GM19240 (cell line): ENCODE data around the gene GPR34.
A peak's percentile ranks its signal among the peaks of the same experiment; 100 is the strongest.
"Not testable (repeated sequence)": the region's sequence is repeated elsewhere in the genome, so short reads cannot be mapped to it uniquely, and the experiment has no call there.

ENCODE experiments used
- DNase-seq: peaks from one replicate; pipeline ENCODE4 v3.0.0; 2011; ENCODE audit warnings: low spot score; ENCODE audit not compliant: insufficient read length

The GPR34 gene

GRCh38 chrX:41688835-41689234 is at the start of gene GPR34:
Gene GPR34 (plus strand): TSS chrX:41688973. CDS start chrX:41695634, 6,661 bp downstream.
- DNase-seq = no peak

DNA sequence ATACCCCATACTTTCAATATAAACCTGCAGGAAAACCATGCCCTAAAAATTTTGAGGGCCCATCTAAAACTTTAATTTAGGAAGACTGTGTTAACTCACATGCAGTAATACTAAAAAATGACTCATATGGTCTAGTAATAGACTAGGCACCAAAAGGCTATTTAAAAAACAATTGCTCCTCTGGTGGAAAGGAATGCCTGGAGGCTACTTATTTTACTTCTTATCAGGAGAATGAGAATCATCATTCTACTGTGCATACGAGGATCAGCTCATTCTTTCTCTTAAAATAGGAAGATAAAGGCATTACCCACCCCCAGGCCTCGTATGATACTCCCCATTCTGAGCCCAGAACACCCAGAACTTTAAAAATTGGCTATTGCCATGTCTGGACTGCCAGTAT is 42.6 kb upstream of the GPR34 start:
- DNase-seq = not testable (repeated sequence)

DNA sequence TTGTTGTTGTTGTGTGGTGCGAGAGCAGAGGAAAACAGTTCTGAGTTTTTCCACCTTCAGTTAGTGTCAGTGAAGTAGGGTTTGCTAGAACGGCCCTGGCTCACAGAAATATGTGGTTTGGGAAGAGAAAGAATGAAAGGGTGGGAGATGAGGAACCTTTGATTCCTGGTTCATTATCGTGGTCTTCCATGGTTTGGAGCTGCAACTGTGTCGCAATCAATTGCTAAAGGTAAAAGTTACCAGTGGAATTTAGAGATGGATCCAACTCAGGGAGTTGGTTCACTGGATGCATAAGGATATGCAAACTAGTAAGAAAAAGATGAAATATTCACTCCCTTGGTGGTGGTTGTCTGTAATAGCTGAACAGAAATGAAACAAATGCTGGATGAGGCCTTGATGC is 35.6 kb upstream of the GPR34 start:
- no peak for DNase-seq

DNA sequence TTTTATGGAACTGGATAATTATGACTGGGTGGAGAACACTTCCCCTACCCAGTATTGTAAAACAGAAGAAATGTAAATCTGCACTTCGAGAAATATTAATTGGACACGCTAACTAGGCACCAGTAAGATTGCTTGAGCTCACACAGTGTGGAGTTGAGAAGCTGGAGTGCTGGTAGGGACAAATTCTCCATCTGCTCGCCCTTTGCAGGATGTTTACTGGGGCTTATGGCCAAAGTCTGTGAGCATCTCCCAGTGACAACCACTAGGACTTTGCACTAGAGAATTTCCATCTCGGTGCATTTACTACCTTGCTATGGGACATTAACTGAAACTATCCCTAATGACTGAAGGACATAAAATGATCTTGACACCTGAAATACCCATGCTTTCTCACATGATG is 33.7 kb upstream of the GPR34 start:
- DNase-seq = no peak

DNA sequence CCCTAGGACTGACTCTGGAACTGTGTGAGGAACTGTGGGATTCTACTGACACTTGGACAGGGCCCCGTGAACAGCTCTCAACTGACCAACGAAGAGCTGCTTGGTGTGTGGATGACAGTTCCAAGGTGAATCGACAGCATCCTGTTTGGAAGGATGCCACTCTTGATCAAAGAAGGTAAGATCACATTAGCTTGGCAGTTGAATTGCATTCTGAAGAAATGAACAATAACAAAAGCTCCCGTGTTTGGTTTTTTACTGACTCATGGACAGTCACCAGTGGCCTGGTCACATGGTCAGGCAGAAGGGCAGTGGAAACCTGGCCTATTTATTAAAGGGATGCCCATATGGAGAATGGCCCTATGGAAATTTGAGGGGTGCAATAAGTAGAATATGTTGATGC is 33.1 kb upstream of the GPR34 start:
- DNase-seq = no peak

DNA sequence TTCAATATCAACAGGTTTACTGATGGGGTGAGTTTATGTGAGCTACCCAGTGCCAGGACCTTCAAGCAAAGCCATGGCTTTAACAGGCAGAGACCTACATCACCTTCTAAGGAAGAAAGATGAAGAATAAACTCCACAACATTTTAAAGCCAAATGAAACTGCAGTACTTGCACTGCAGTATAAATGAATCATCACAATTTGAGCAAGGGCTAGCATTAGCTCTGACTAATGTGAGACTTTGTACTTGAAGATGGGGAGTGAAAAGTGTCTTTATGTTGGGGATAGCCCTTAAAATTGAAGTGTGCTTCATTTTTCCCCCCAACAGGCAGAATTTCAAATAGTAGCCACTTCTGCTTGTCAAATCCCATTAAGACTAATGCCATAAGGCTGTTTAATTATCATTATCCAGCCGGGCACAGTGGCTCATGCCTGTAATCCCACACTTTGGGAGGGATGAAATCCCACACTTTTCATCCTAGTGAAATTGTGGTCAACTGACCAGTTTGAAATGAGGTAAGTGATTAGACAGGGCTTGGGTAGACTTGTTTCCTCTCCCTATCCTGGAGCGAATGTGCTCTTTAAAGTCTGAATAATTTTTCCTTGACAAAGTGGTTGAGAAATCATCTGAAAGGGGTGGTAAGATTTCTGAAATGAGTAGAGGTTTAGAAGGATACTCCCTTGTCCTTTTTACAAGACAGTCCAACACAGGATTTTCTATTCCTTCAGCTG is 27.2 kb upstream of the GPR34 start:
- no peak for DNase-seq

DNA sequence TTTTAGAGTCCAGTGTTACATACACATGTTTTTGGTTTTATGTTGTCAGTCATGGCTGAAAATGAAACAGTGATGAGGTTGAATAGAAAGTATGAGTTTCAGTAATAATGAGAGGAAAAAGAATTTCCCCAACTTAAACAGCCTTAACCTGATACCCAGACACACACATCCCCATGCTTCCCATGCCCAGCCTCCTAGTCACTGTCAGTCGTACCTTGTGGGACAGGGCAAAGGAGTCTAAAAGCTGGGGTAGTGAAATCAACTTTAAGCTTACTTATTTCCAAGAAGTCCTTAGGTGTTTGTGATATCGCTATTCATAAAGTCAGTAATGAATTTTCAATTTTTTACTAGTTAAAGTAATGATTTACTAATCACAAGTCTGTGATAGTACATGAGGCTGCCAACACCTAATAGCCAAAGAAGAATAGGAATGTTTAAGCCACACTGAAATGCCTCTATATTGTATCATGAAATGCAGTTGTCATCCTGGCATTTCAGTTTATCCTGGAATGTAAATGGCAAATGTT is 24.3 kb upstream of the GPR34 start:
- DNase-seq = peak; percentile 19

- DNase-seq = no peak
Measured at GRCh38 chrX:41664908-41665307, 23.9 kb upstream of the GPR34 start.

- DNase-seq = no peak
Measured at GRCh38 chrX:41665686-41666085, 23.1 kb upstream of the GPR34 start.

GRCh38 chrX:41666251-41666650 is 22.5 kb upstream of the GPR34 start:
- no peak for DNase-seq

GRCh38 chrX:41667631-41668030 is 21.1 kb upstream of the GPR34 start:
- no peak for DNase-seq

GRCh38 chrX:41670112-41670511 is 18.7 kb upstream of the GPR34 start:
- DNase-seq = no peak

- DNase-seq = no peak
Measured at GRCh38 chrX:41671082-41671481, 17.7 kb upstream of the GPR34 start.

DNA sequence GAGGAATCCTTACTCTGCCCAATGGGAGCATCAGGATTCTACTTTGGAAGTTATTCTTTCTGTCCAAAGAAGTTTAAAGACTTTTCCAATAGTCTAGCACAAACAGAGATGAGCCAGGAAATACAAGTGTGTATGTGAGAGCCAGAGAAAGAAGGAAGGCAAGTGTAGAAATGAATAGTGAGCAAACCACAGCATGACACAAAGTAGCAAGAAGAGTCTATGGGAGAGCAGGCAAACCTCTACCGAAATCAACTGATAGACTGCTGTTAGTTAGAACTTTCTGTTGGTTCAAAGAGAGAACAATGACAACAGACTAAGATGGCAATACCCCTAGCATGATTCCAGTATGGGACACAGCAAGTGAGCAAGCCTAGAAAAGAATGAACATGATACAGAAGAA is 16.1 kb upstream of the GPR34 start:
- DNase-seq = no peak

DNA sequence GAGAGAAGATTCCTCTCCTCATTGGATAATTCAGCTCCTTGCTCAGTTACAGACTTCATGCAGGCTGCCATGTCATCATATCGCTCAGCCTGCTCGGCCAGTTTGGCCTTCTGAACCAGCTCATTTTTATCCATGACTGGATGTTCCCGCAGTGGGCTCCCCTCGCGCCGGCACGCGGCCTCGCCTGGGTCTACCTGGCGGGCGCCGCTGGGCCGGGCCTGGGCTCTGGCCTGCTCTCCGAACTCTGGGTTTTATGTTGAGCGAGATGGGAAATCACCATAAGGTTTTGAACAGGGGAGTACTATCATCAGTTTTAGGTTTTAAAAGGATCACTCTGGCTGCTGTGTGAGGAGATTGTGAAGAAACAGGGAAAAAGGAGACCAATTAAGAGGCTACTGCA is 12.4 kb upstream of the GPR34 start:
- not testable (repeated sequence) for DNase-seq

- DNase-seq = no peak
Measured at GRCh38 chrX:41677183-41678060, 11.4 kb upstream of the GPR34 start.

- DNase-seq = no peak
Measured at GRCh38 chrX:41684138-41684537, 4.6 kb upstream of the GPR34 start.

DNA sequence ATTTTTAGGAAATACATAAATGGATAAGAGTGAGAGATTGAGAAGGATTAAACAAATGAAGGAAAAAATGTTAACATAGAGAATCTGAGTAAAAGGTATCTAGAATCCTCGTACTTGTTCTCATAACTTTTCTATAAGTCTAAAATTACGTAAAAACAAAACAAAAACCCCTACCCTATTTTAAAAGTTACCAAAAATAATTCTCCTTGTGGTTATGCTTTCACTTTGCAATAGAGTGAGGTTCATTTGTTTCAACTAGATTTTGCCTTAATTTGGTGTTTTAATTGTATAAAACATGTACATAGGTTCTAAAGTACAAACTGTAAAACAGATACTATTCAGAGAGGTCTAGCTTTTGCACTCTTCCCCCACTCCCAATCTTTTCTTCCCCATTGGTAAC is 3.8 kb upstream of the GPR34 start:
- DNase-seq = no peak

DNA sequence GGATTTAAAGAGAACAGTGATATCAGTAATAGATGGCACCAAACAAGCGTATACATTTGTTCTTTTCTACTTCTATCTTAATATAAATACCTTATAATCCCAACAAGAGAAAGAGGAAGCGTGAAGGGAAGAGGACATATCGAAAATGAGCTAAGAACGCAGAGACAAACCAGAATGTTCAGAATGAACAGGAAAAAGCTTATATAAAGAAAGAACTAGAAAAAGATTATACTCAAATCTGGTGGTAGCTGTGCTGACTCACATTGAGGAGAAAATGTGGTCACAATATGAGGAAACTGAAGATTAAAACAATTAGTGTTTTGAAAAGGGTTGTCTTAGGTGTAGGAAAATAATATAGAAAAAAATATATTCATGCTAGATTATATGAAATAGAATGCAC is 2.0 kb upstream of the GPR34 start:
- DNase-seq = no peak

DNA sequence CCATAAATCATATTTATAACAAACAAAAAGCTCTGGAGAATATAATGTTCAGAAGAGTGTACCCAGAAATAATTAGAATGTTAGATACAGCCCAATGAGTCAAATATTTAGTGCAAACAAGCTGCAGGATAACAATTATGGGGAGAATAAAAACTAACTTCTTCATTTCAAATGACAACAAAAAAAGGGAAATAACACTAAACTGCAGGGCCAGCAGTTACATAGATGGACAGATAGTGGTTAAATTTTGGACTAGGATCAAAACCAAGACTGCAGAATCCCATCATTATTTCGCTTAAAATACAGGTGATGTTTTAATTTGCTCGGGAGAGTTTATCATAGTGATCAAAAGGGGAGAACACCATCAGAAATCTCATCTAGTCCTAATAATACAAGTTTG is 617 bp upstream of the GPR34 start:
- DNase-seq = no peak

- no peak for DNase-seq
Measured at GRCh38 chrX:41689711-41690110, 938 bp downstream of the GPR34 start.

- DNase-seq = no peak
Measured at GRCh38 chrX:41692162-41692749, 3.5 kb downstream of the GPR34 start.
